Left ventricle myocardium inferior (tissue), 1 donor: ENCODE results near the gene NAV2. TPM values are rescaled to one million over a fixed set of nuclear protein-coding genes. Genes with fewer than 3 reads are reported as not detected.

Experiments used
- DNase-seq: peaks from one replicate; pipeline ENCODE4 v3.0.0-alpha.2; 2020
- H3K27ac ChIP-seq: fragments of 200-600 bp; replicated peaks from 2 replicates; pipeline ENCODE4 v1.8.0; 2021
- H3K27me3 ChIP-seq: fragments of 200-600 bp; 2 replicates; pipeline ENCODE4 v1.8.0; 2021; ENCODE audit warnings: low read depth
- H3K36me3 ChIP-seq: fragments of 200-600 bp; 2 replicates; pipeline ENCODE4 v1.8.0; 2021
- H3K4me1 ChIP-seq: fragments of 200-600 bp; 2 replicates; pipeline ENCODE4 v1.8.0; 2021
- H3K4me3 ChIP-seq: fragments of 200-600 bp; 2 replicates; pipeline ENCODE4 v1.8.0; 2021; ENCODE audit warnings: mild to moderate bottlenecking, moderate library complexity
- H3K9me3 ChIP-seq: fragments of 200-600 bp; replicated peaks from 2 replicates; pipeline ENCODE4 v1.8.0; 2021
- intact Hi-C: fragments of 100-400 bp; cut with micrococcal nuclease; formaldehyde crosslinking; loops from one replicate; pipeline ENCODE4 v1.11.0; 2022
- total RNA-seq: library from RNA; stranded (reverse); fragmentation: NEBNext Ultra II Directional; extraction: Animal tissue kit (Norgen Biotek cat#: 25700); gene quantifications from one replicate; pipeline ENCODE4 v1.2.1, GENCODE V29; 2021
- TF ChIP-seq, protein P1 (sequence below): fragments of 200-600 bp; IDR thresholded peaks from 2 replicates; pipeline ENCODE4 v1.8.0; 2021; ENCODE audit warnings: antibody characterized with exemption, mild to moderate bottlenecking, borderline replicate concordance
- donor health status: DM: no; HTN: yes; CAD: no; lungs with severe emphysema.

Gene NAV2
- total RNA-seq, 1 donor from 2014 or later: 14.3 TPM

DNA sequence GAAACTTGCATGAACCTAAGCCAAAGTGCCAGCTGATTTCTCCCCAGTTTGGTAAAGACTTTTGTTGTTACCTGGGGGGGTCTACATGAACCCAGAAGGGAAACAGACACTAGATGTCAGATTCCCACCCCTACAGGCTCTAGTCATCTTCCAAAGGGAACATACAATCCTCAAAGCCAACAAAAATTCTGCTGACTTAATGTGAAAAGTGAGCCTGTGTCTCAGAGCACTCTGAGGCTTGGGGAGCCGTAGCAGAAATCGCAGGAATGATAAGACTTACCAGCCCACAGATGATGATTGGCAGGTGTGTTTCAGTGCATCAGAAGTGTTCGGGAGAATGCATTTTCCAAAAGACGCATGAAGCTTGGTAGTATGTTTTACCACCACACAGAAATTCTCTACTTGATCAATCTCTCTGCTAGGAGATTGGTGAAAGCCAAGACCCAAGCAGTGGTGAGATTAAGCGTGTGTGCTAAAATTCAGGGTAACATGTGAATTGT is 260.5 kb downstream of the NAV2 start:
- DNase-seq: no peak
- peak overlapping the region; percentile 30 for H3K27ac ChIP-seq

DNA sequence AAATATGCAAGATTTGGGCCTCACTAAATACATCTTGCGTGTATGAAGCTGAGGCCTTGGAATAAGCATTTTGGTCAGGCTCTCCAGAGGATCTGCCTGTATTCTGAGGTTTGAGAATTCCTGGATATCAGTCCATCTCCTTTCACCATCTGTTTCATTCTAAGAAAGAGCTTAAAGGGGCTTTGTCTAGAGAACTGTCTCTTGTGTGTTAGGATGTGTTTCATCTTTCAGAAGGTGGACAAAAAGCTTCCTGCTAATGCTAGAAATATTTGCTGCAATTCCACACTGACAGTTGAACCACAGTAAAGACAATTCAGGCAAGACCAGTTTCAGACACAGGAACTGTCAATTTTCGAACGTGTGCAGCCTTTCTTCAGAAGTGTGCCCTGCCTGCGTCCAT is 262.2 kb downstream of the NAV2 start:
- TF ChIP-seq, protein P1, sequence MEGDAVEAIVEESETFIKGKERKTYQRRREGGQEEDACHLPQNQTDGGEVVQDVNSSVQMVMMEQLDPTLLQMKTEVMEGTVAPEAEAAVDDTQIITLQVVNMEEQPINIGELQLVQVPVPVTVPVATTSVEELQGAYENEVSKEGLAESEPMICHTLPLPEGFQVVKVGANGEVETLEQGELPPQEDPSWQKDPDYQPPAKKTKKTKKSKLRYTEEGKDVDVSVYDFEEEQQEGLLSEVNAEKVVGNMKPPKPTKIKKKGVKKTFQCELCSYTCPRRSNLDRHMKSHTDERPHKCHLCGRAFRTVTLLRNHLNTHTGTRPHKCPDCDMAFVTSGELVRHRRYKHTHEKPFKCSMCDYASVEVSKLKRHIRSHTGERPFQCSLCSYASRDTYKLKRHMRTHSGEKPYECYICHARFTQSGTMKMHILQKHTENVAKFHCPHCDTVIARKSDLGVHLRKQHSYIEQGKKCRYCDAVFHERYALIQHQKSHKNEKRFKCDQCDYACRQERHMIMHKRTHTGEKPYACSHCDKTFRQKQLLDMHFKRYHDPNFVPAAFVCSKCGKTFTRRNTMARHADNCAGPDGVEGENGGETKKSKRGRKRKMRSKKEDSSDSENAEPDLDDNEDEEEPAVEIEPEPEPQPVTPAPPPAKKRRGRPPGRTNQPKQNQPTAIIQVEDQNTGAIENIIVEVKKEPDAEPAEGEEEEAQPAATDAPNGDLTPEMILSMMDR: no peak

More for the DNA sequence above, 260.5 kb downstream of the NAV2 start:
- TF ChIP-seq, protein P1: no peak
- intact Hi-C loops: no loop called here
- Histone ChIP-seq H3K9me3 (no peaks in the 10 kb centered on the region), H3K36me3 (no peaks in the 10 kb centered on the region), H3K4me1 (peaks cover 33% of the 10 kb centered on the region), H3K4me3 (no peak overlapping the region), H3K27me3 (no peaks in the 10 kb centered on the region)

DNA sequence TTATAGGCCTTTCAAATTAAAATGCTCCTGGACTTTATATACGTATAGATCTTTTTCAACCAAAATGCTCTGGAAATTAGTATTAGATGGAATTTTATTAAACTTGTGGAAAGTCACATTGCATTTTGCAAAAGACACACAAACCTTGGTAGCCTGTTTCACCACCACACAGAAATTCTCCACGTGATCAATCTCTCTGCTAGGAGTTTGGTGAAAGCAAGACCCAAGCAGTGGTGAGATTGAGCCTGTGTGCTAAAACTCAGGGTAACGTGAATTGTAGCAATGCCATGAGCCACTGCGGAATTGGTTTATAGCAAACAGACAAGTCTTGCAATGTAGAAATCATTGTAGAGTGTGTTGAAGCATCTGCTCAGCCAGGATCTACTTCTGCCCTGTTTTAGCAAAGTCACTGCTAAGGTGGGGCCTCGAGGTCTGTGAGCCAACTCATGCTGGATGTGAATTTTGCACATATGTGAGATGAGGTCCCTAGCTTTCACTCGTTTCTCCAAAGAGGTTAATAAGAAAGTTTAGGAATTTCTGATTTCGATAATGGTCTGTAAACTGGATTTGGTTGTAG is 262.9 kb downstream of the NAV2 start:
- Histone ChIP-seq H3K27me3 (no peaks in the 10 kb centered on the region), H3K27ac (no peak overlapping the region), H3K36me3 (no peaks in the 10 kb centered on the region), H3K9me3 (no peaks in the 10 kb centered on the region), H3K4me1 (peaks cover 42% of the 10 kb centered on the region), H3K4me3 (no peak overlapping the region)
- TF ChIP-seq, protein P1: no peak
- intact Hi-C loops: no loop called here
- DNase-seq: no peak

More for the DNA sequence above, 262.2 kb downstream of the NAV2 start:
- no peaks in the 10 kb centered on the region for H3K9me3 ChIP-seq
- no peak overlapping the region for H3K4me3 ChIP-seq
- no peak for DNase-seq
- intact Hi-C loops: no loop called here
- no peaks in the 10 kb centered on the region for H3K27me3 ChIP-seq
- no peak overlapping the region for H3K27ac ChIP-seq
- H3K36me3 ChIP-seq: no peaks in the 10 kb centered on the region
- peaks cover 36% of the 10 kb centered on the region for H3K4me1 ChIP-seq

DNA sequence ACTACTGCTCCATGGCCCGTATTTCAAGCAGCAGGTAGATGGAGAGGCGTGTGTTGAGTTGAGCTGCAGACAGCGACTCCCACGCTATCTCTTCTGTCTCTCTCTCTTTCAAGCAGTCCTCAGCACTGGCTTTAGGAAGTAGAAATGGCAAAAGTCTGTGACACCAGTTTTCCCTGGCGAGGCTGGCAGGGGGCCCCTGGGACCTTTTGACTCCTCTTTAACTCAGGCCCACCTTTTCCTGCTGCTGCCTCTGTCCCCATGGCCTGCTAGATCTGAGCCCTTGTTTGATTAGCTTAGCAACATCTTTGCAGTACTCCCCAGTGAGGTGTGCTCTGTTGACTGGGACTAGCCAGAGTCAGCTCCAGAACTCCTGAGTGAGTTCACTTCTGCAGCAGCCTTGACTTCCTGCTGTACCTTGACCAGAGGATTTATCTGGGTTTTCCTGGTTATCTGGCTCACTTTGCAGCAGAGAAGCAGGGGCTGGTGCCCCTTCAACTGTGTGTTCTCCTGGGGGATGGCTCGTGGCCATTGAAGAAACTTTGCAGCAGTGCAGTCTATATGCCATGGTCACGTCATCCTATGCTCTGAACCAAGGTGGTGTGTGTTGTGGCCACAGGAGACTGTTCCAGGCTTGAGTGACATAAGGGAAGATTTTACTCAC is 263.8 kb downstream of the NAV2 start:
- Histone ChIP-seq H3K4me1 (peaks cover 46% of the 10 kb centered on the region), H3K36me3 (no peaks in the 10 kb centered on the region), H3K9me3 (no peaks in the 10 kb centered on the region), H3K4me3 (no peak overlapping the region), H3K27me3 (no peaks in the 10 kb centered on the region), H3K27ac (no peak overlapping the region)
- TF ChIP-seq, protein P1: no peak
- no peak for DNase-seq
- intact Hi-C loops: no loop called here

DNA sequence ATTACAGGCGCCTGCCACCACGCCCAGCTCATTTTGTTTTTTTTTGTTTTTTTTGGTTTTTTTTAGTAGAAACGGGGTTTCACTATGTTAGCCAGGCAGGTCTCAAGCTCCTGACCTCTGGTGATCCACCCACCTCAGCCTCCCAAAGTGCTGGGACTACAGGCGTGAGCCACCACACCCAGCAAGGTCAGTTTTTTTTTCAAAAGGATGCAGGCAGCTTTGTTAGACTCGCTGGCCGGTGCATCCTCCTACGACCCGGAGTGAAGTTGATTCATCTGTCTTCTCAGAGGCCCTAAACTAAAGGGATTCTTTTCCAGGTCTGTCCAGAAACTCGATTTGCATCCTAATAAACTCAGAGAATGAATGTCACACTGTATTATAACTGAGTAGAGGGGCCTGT is 265.3 kb downstream of the NAV2 start:
- Histone ChIP-seq H3K27ac (no peak overlapping the region), H3K27me3 (no peaks in the 10 kb centered on the region), H3K4me1 (peaks cover 46% of the 10 kb centered on the region), H3K4me3 (no peak overlapping the region), H3K36me3 (no peaks in the 10 kb centered on the region), H3K9me3 (no peaks in the 10 kb centered on the region)
- no peak for DNase-seq
- TF ChIP-seq, protein P1: no peak
- intact Hi-C loops: no loop called here
